ENCODE measurements around the gene LY6G5B. TPM values are rescaled to one million over a fixed set of nuclear protein-coding genes. Genes with fewer than 3 reads are reported as not detected.

Gene LY6G5B
- total and polyA plus RNA-seq, 2 donors (not counting 1 experiment from before 2014, with no cell fraction given), result 28.4 to 44.2 TPM

GRCh38 chr6:31658158-31658688 is 11.6 kb upstream of the LY6G5B start:
- no peak for ATAC-seq (ENCODE audit: low read depth)
- peaks cover 34 to 52% of the 10 kb centered on the region in 2 donors for H3K4me1 ChIP-seq (ENCODE audit: control insufficient read depth in 2 of 2, insufficient read depth in 2 of 2, low read length in 2 of 2)

More at GRCh38 chr6:31658158-31658688, 11.6 kb upstream of the LY6G5B start:
- Histone ChIP-seq H4K20me1 (ENCODE audit: control insufficient read depth, insufficient read depth, low read length, poor library complexity, severe bottlenecking) (peaks cover 24% of the 10 kb centered on the region), H3K9me3 (ENCODE audit: control extremely low read depth in 1 of 3, control insufficient read depth in 2 of 3, insufficient read depth in 1 of 3, low read length in 2 of 3) (no peaks in the 10 kb centered on the region), H3K27me3 (replicated peaks in 1 of 4; ENCODE audit: control extremely low read depth in 1 of 4, control insufficient read depth in 3 of 4, insufficient read depth in 4 of 4, low read length in 3 of 4) (no peaks in the 10 kb centered on the region), H3K4me2 (replicated peaks; ENCODE audit: low read depth, low read length, poor library complexity, severe bottlenecking) (peak overlapping the region; percentile 88), H3K27ac (ENCODE audit: low read length in 2 of 2) (peak overlapping the region in 1 of 2 donors; percentile 40), H3K36me3 (replicated peaks in 1 of 2; ENCODE audit: control extremely low read depth in 1 of 2, control insufficient read depth in 1 of 2, extremely low read depth in 1 of 2, insufficient read depth in 2 of 2, low read length in 1 of 2) (peaks cover 0 to 38% of the 10 kb centered on the region in 2 experiments), H3K79me2 (ENCODE audit: control insufficient read depth, insufficient read depth, low read length) (peaks cover 95% of the 10 kb centered on the region), H3K9ac (ENCODE audit: low read length) (no peak overlapping the region), H2AFZ (ENCODE audit: insufficient read depth, low read depth, low read length, poor library complexity, severe bottlenecking) (no peak overlapping the region), H3K4me3 (ENCODE audit: control extremely low read depth in 1 of 5, extremely low read depth in 1 of 5, insufficient read depth in 1 of 5, low read depth in 2 of 5, low read length in 4 of 5) (no peak overlapping the region)
- Mint-ChIP-seq H3K27ac (peak overlapping the region; percentile 65), H3K4me1 (peaks cover 56% of the 10 kb centered on the region), H3K9me3 (ENCODE audit: insufficient read depth) (no peaks in the 10 kb centered on the region), H3K27me3 (no peaks in the 10 kb centered on the region), H3K4me3 (peak overlapping the region; percentile 94)
- ChIA-PET CTCF (interaction anchor here (1.1 kb wide), 1 partner anchor 60 kb away, joined by 4 read pairs; no protein-coding TSS in a partner anchor), POLR2A (interaction anchor here (0.6 kb wide), 1 partner anchor 177 kb away, joined by 3 read pairs; no protein-coding TSS in a partner anchor)
- DNase-seq, result no peak
- no peak for TF ChIP-seq CTCF (IDR thresholded peaks at IDR 0.05)
- no peak for TF ChIP-seq EZH2 (IDR thresholded peaks at IDR 0.05; ENCODE audit: borderline replicate concordance, insufficient read depth, low read depth, low read length, poor library complexity, severe bottlenecking)
- intact Hi-C loops (cut with micrococcal nuclease), result loop anchor here (10.0 kb wide), 1 partner anchor 1443 kb away; the partner anchor contains the start of gene TRIM26
- WGBS (ENCODE audit: insufficient coverage), result 100% methylated on average over 1 of the region's 4 CpGs
